ENCODE measurements around the gene LARP6.

DNA sequence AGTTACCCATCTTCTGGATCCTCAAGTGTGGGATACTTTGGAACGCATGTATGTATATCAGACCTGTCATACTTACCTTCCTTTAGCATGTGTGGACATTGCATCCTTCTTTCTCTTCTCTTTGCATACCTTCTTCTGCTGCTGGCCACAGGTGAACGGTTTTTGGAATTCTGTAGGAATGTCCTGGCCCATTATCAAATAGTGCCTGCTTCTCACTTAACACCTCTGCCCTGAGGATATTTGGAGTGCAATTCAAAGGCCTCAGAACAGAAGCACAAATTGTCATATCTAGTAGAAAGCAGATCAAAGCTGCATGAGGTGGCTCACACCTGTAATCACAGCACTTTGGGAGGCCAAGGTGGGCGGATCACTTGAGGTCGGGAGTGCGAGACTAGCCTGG, 56.5 kb downstream of the LARP6 start:
- TF ChIP-seq, protein P1, sequence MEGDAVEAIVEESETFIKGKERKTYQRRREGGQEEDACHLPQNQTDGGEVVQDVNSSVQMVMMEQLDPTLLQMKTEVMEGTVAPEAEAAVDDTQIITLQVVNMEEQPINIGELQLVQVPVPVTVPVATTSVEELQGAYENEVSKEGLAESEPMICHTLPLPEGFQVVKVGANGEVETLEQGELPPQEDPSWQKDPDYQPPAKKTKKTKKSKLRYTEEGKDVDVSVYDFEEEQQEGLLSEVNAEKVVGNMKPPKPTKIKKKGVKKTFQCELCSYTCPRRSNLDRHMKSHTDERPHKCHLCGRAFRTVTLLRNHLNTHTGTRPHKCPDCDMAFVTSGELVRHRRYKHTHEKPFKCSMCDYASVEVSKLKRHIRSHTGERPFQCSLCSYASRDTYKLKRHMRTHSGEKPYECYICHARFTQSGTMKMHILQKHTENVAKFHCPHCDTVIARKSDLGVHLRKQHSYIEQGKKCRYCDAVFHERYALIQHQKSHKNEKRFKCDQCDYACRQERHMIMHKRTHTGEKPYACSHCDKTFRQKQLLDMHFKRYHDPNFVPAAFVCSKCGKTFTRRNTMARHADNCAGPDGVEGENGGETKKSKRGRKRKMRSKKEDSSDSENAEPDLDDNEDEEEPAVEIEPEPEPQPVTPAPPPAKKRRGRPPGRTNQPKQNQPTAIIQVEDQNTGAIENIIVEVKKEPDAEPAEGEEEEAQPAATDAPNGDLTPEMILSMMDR (IDR thresholded peaks at IDR 0.05 in 4 of 5, conservative IDR thresholded peaks at IDR 0.05 in 1 of 5) = no peak
- no peak for TF ChIP-seq POLR2A (IDR thresholded peaks at IDR 0.05)

Data from gastrocnemius medialis (tissue), 4 donors.